Measurements from ENCODE around the gene ITGAL. TPM values are rescaled to one million over a fixed set of nuclear protein-coding genes. Genes with fewer than 3 reads are reported as not detected.
A peak's percentile ranks its signal among the peaks of the same experiment; 100 is the strongest.

Gene ITGAL
- total RNA-seq, 1 donor from 2014 or later, result not detected

DNA sequence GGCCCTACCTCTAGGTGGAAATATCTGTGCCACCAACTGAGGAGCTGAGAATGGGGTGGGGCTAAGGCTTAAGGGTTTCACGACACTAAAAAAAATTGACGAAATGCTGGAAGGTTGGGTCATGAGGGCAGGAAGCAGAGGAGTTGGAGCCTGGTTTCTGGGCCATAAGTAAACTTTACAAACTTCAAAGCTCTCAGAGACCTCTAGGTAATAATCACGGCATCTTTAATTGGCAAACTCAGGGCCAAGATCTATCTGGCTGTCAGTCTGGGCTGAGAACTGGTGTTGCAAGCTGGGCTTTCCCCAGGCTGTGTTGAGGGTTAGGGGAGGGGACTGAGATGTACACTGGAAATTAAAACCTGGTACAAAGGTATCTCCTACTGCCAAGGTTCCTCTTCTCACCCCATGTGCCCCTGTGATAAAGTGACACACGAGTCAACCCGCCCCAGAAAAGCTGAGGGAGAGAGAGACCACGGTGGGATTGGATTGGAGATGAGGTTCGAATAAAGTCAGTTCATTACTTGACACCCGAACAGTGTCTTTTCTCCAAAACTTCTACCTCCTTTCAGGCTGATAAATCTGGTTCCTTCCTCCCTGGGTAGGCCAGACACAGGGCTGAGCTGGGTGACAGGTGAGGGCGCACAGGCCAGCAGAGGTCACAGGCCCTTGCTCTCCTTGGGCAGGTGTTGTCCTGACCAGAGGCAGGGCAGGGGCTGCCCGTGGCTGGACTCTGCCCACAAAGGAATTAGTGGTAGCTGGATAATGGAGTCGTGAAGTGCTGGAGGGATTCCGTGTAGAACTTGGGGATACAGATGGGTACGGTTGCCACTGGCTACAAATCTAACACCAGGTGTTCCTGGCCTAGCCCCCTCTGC, 57.9 kb downstream of the ITGAL start:
- Mint-ChIP-seq H3K4me1 (ENCODE audit: low read depth) (peaks cover 24% of the 10 kb centered on the region), H3K9me3 (ENCODE audit: low read depth) (no peaks in the 10 kb centered on the region), H3K36me3 (ENCODE audit: low read depth) (no peaks in the 10 kb centered on the region), H3K27me3 (ENCODE audit: low read depth) (no peaks in the 10 kb centered on the region), H3K4me3 (ENCODE audit: unreplicated experiment) (no peak overlapping the region), H3K27ac (ENCODE audit: unreplicated experiment) (no peak overlapping the region)
- no peak for TF ChIP-seq CTCF (IDR thresholded peaks at IDR 0.05)
- no peak for DNase-seq (ENCODE audit: low spot score)

DNA sequence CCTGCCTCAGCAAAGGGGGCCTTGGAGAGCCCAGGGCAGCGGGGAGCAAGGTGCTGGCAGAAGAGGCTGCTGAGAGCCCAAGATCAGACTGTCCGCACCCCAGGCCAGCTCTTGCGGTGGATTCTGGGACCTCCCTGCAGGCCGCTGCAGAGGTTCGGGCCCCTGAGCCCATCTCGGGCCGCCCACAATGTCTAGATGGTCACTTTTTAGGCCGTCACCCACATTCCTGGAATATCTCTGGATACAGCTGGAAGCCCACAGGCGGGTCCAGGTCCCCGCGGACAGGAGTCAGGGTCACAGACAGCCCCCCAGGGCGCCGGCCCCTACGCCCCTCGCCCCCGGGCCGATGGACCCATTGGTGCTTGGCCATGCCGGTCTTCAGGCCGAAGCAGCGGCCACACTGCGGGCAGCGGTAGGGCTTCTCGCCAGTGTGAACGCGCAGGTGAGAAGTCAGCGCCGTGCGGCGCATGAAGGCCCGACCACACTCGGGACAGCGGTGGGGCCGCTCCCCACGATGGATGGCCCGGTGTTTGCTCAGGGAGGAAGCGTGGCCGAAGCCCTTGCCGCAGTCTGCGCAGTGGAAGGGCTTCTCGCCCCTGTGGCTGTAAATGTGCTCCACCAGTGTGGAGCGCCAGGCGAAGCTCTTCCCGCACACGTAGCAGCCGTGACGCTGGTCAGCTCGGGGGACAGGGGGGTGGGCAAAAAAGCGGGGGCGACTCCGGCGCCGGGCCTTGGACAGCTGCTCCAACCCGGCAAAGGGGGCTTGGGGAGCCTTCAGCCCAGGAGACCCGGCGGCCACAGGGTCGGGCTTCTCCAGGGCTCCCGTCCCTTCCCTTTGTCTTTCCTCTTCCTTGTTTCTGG, 60.0 kb downstream of the ITGAL start:
- Mint-ChIP-seq H3K9me3 (ENCODE audit: low read depth) (no peaks in the 10 kb centered on the region), H3K27me3 (ENCODE audit: low read depth) (no peaks in the 10 kb centered on the region), H3K27ac (ENCODE audit: unreplicated experiment) (no peak overlapping the region), H3K4me3 (ENCODE audit: unreplicated experiment) (no peak overlapping the region), H3K36me3 (ENCODE audit: low read depth) (no peaks in the 10 kb centered on the region), H3K4me1 (ENCODE audit: low read depth) (peaks cover 23% of the 10 kb centered on the region)
- no peak for TF ChIP-seq CTCF (IDR thresholded peaks at IDR 0.05)
- no peak for DNase-seq (ENCODE audit: low spot score)

- DNase-seq (ENCODE audit: low spot score), result no peak
- Mint-ChIP-seq H3K4me3 (ENCODE audit: unreplicated experiment) (peak overlapping the region; percentile 49), H3K36me3 (ENCODE audit: low read depth) (no peaks in the 10 kb centered on the region), H3K9me3 (ENCODE audit: low read depth) (no peaks in the 10 kb centered on the region), H3K27me3 (ENCODE audit: low read depth) (no peaks in the 10 kb centered on the region), H3K27ac (ENCODE audit: unreplicated experiment) (no peak overlapping the region), H3K4me1 (ENCODE audit: low read depth) (peaks cover 17% of the 10 kb centered on the region)
- no peak for TF ChIP-seq CTCF (IDR thresholded peaks at IDR 0.05)
Measured at GRCh38 chr16:30533146-30533522, 60.6 kb downstream of the ITGAL start.

- no peaks in the 10 kb centered on the region for H3K36me3 Mint-ChIP-seq (ENCODE audit: low read depth)
- H3K27ac Mint-ChIP-seq (ENCODE audit: unreplicated experiment), result no peak overlapping the region
- TF ChIP-seq CTCF (IDR thresholded peaks at IDR 0.05), result no peak
- H3K4me1 Mint-ChIP-seq (ENCODE audit: low read depth), result peaks cover 17% of the 10 kb centered on the region
- no peaks in the 10 kb centered on the region for H3K9me3 Mint-ChIP-seq (ENCODE audit: low read depth)
- H3K4me3 Mint-ChIP-seq (ENCODE audit: unreplicated experiment), result peak overlapping the region; percentile 88
- H3K27me3 Mint-ChIP-seq (ENCODE audit: low read depth), result no peaks in the 10 kb centered on the region
- DNase-seq (ENCODE audit: low spot score), result no peak
Measured at GRCh38 chr16:30533748-30534367, 61.3 kb downstream of the ITGAL start.

Measured in chondrocyte (in vitro differentiated cells).